HCT116 (cell line): ENCODE measurements around the gene TPK1. TPM values are rescaled to one million over a fixed set of nuclear protein-coding genes. Genes with fewer than 3 reads are reported as not detected.

Source experiments
- ATAC-seq: fragments of 200-7000 bp; cut with Tn5 transposase; 2 replicates; pipeline ENCODE4 v1.9.1; 2020; ENCODE audit warnings: mild to moderate bottlenecking, moderate library complexity
- BruUV-seq: library from RNA; stranded (reverse); fragments of 400-500 nt; replicated peaks from 2 replicates; lab custom pipeline; 2021; lab: Mats Ljungman, UMichigan
- CTCF ChIA-PET: fragments of 300-600 bp; sonication (Branson Sonifier 250); formaldehyde crosslinking; loops from one replicate; lab custom pipeline; 2021; ENCODE audit warnings: antibody characterized with exemption; lab: Charles Lee
- POLR2A ChIA-PET: fragments of 300-600, 350-600 bp; sonication (Branson Sonifier 250); formaldehyde crosslinking; loops from one replicate; lab custom pipeline; 2021; ENCODE audit warnings: antibody characterized with exemption; lab: Charles Lee
- RAD21 ChIA-PET, 2 experiments: fragments of 300-600 bp; sonication (Branson Sonifier 250); formaldehyde crosslinking; loops; one replicate each; lab custom pipeline; 2023; ENCODE audit warnings: low total read pairs in 2 of 2; ENCODE audit not compliant: uncharacterized antibody in 2 of 2, unreplicated experiment in 2 of 2, low non-redundant PET in 1 of 2; lab: Charles Lee
- DNase-seq: peaks from one replicate; pipeline ENCODE4 v3.0.0-alpha.2; 2010; ENCODE audit warnings: low read depth, low spot score
- H2AFZ ChIP-seq: fragments of 200-600 bp; shearing (Covaris generic), sonication (generic); 2 replicates; pipeline ENCODE4 v1.6.1; 2017; ENCODE audit warnings: low read depth, mixed run types, mixed read lengths, antibody characterized with exemption, low read length; ENCODE audit not compliant: poor library complexity, severe bottlenecking
- H3K27ac ChIP-seq: 2 replicates; pipeline ENCODE4 v1.5.1; 2012; ENCODE audit warnings: low read depth, low read length
- H3K27me3 ChIP-seq: fragments of 200-600 bp; sonication (generic); 2 replicates; pipeline ENCODE4 v1.6.1; 2016; ENCODE audit warnings: mixed run types, low read length, mixed read lengths; ENCODE audit not compliant: insufficient read depth
- H3K36me3 ChIP-seq, 2 experiments: fragments of 200-500 bp in 1 of 2; fragments of 200-600 bp in 1 of 2; sonication (Bioruptor generic) in 1 of 2; sonication (generic) in 1 of 2; 2 replicates each; pipeline versions ENCODE4 v1.5.1 to v1.6.1; 2014 to 2016; ENCODE audit warnings: low read length in 2 of 2, inconsistent platforms in 1 of 2, mixed read lengths in 1 of 2, mixed run types in 1 of 2; ENCODE audit not compliant: insufficient read depth in 2 of 2, control insufficient read depth in 1 of 2
- H3K4me1 ChIP-seq, 2 experiments: fragments of 200-600 bp in 1 of 2; sonication (generic) in 1 of 2; 2 replicates each; pipeline versions ENCODE4 v1.5.1 to v1.6.1; 2012 to 2017; ENCODE audit warnings: low read length in 2 of 2, inconsistent platforms in 1 of 2, mild to moderate bottlenecking in 1 of 2, mixed read lengths in 1 of 2, mixed run types in 1 of 2, moderate library complexity in 1 of 2; ENCODE audit not compliant: insufficient read depth in 2 of 2, control insufficient read depth in 1 of 2
- H3K4me2 ChIP-seq: fragments of 200-600 bp; sonication (generic); 2 replicates; pipeline ENCODE4 v1.6.1; 2017; ENCODE audit warnings: mixed run types, low read length, mixed read lengths
- H3K4me3 ChIP-seq, 2 experiments: fragments of 200-600 bp in 1 of 2; sonication (generic) in 1 of 2; replicated peaks in 1 of 2; 2 replicates each; pipeline ENCODE4 v1.5.1; 2011 to 2016; ENCODE audit warnings: low read length in 2 of 2, control low read depth in 1 of 2, low read depth in 1 of 2, mild to moderate bottlenecking in 1 of 2, mixed read lengths in 1 of 2, mixed run types in 1 of 2
- H3K79me2 ChIP-seq: fragments of 200-600 bp; sonication (generic); 2 replicates; pipeline ENCODE4 v1.6.1; 2017; ENCODE audit warnings: mild to moderate bottlenecking, mixed run types, low read length, moderate library complexity, mixed read lengths; ENCODE audit not compliant: insufficient read depth
- H3K9ac ChIP-seq: fragments of 200-600 bp; sonication (generic); 2 replicates; pipeline ENCODE4 v1.6.1; 2016; ENCODE audit warnings: low read length, mixed read lengths
- H3K9me2 ChIP-seq: fragments of 200-600 bp; sonication (generic), shearing (Covaris generic); 2 replicates; pipeline ENCODE4 v1.6.1; 2017; ENCODE audit warnings: mixed run types, mild to moderate bottlenecking, moderate library complexity; ENCODE audit not compliant: insufficient read depth
- H3K9me3 ChIP-seq, 2 experiments: fragments of 200-500 bp in 1 of 2; fragments of 200-600 bp in 1 of 2; sonication (Bioruptor generic) in 1 of 2; sonication (generic) in 1 of 2; 2 replicates each; pipeline ENCODE4 v1.6.1; 2014 to 2017; ENCODE audit warnings: low read length in 2 of 2, mixed read lengths in 2 of 2, inconsistent platforms in 1 of 2, low read depth in 1 of 2, mild to moderate bottlenecking in 1 of 2, mixed run types in 1 of 2, moderate library complexity in 1 of 2; ENCODE audit not compliant: control insufficient read depth in 1 of 2, insufficient read depth in 1 of 2
- H4K20me1 ChIP-seq: fragments of 200-600 bp; sonication (generic), shearing (Covaris generic); 2 replicates; pipeline ENCODE4 v1.6.1; 2017; ENCODE audit warnings: mixed run types, mild to moderate bottlenecking, moderate library complexity; ENCODE audit not compliant: insufficient read depth
- CEBPB ChIP-seq: IDR thresholded peaks from 2 replicates; pipeline ENCODE4 v1.6.1; 2012; ENCODE audit warnings: low read depth
- CTCF ChIP-seq, 3 experiments: fragments of 200-600 bp in 1 of 3; sonication (generic) in 1 of 3; IDR thresholded peaks in 2 of 3; conservative IDR thresholded peaks in 1 of 3; 2 replicates each; pipeline ENCODE4 v1.5.1; 2012 to 2017; ENCODE audit warnings: low read depth in 2 of 3, low read length in 2 of 3, antibody characterized with exemption in 1 of 3, borderline replicate concordance in 1 of 3, control low read depth in 1 of 3, mild to moderate bottlenecking in 1 of 3, mixed read lengths in 1 of 3, mixed run types in 1 of 3, moderate library complexity in 1 of 3; ENCODE audit not compliant: insufficient read depth in 1 of 3
- EGR1 ChIP-seq: IDR thresholded peaks from 2 replicates; pipeline ENCODE4 v1.6.1; 2012; ENCODE audit warnings: low read depth
- EZH2 ChIP-seq: fragments of 200-600 bp; sonication (generic); IDR thresholded peaks from 2 replicates; pipeline ENCODE4 v1.6.1; 2017; ENCODE audit warnings: antibody characterized with exemption, mixed run types
- EZH2phosphoT487 ChIP-seq: fragments of 200-600 bp; IDR thresholded peaks from 2 replicates; pipeline ENCODE4 v1.6.1; 2018; ENCODE audit warnings: antibody characterized with exemption, borderline replicate concordance
- JUND ChIP-seq: IDR thresholded peaks from 2 replicates; pipeline ENCODE4 v1.6.1; 2012
- MAX ChIP-seq: IDR thresholded peaks from 2 replicates; pipeline ENCODE4 v1.6.1; 2012
- POLR2AphosphoS5 ChIP-seq: IDR thresholded peaks from 2 replicates; pipeline ENCODE4 v1.6.1; 2011; ENCODE audit warnings: mild to moderate bottlenecking, low read depth, low read length, moderate library complexity
- REST ChIP-seq: IDR thresholded peaks from 2 replicates; pipeline ENCODE4 v1.6.1; 2012; ENCODE audit warnings: low read depth
- SIN3A ChIP-seq: IDR thresholded peaks from 2 replicates; pipeline ENCODE4 v1.6.1; 2012; ENCODE audit warnings: low read depth
- TCF7L2 ChIP-seq: IDR thresholded peaks from 2 replicates; pipeline ENCODE4 v1.7.0; 2011; ENCODE audit warnings: borderline replicate concordance, inconsistent platforms; ENCODE audit not compliant: insufficient read depth, insufficient read length; ENCODE audit errors: extremely low read depth
- YY1 ChIP-seq: IDR thresholded peaks from 2 replicates; pipeline ENCODE4 v1.6.1; 2011; ENCODE audit warnings: low read length, low read depth, moderate library complexity, mild to moderate bottlenecking; ENCODE audit not compliant: insufficient replicate concordance; ENCODE audit errors: extremely low read depth
- ZFX ChIP-seq: fragments of 450-650 bp; IDR thresholded peaks from 2 replicates; pipeline ENCODE4 v1.6.1; 2017
- intact Hi-C: fragments of 100-400 bp; cut with micrococcal nuclease; formaldehyde crosslinking; loops from 2 replicates; pipeline ENCODE4 v1.10.0; 2022
- total RNA-seq: library from RNA; stranded (reverse); gene quantifications from one replicate; pipeline ENCODE4 v1.2.1, GENCODE V29; 2021; ENCODE audit not compliant: unreplicated experiment

The TPK1 gene
- total RNA-seq, 1 experiment from 2014 or later: 5.4 TPM

GRCh38 chr7:144534196-144534595 is 301.7 kb downstream of the TPK1 start (continued):
- no peak for TF ChIP-seq REST
- no peak for TF ChIP-seq ZFX
- TF ChIP-seq, all 23 proteins: peak for 0

- Histone ChIP-seq H3K27me3 (no peaks in the 10 kb centered on the region), H3K36me3 (no peaks in the 10 kb centered on the region), H3K9ac (no peak overlapping the region), H3K27ac (no peak overlapping the region), H3K9me2 (no peaks in the 10 kb centered on the region), H3K9me3 (no peaks in the 10 kb centered on the region), H2AFZ (no peak overlapping the region), H3K4me3 (no peak overlapping the region), H4K20me1 (no peaks in the 10 kb centered on the region), H3K4me2 (no peak overlapping the region), H3K79me2 (no peaks in the 10 kb centered on the region), H3K4me1 (no peaks in the 10 kb centered on the region)
- ATAC-seq: no peak
- CTCF ChIA-PET: no interaction called here
- POLR2A ChIA-PET: no interaction called here
- no peak for DNase-seq
- RAD21 ChIA-PET: no interaction called here
- intact Hi-C loops: no loop called here
- BruUV-seq: no TSS peak
- TF ChIP-seq EGR1 (no peak), EZH2 (no peak), CTCF (IDR thresholded peaks at IDR 0.05 in 2 of 3, conservative IDR thresholded peaks at IDR 0.05 in 1 of 3; ENCODE audit: borderline replicate concordance in 1 of 3, insufficient read depth in 1 of 3, low read depth in 2 of 3, low read length in 2 of 3) (no peak), POLR2AphosphoS5 (no peak), SIN3A (no peak), YY1 (no peak), REST (no peak), CEBPB (no peak), MAX (no peak), EZH2phosphoT487 (no peak), TCF7L2 (no peak), JUND (no peak)
Measured at GRCh38 chr7:144531181-144531580, 304.7 kb downstream of the TPK1 start.
